Activated naive CD4-positive, alpha-beta T cell treated with anti-CD3 and anti-CD28 coated beads, Interleukin-2, amount 50 U/mL, for 24 hours (primary cell): ENCODE results near the gene ATR.

Source experiments
- H3K27ac Mint-ChIP-seq: one replicate; pipeline ENCODE4 v1.8.0; 2021; ENCODE audit warnings: mild to moderate bottlenecking, mixed read lengths
- H3K27me3 Mint-ChIP-seq: one replicate; pipeline ENCODE4 v1.8.0; 2021; ENCODE audit warnings: mixed read lengths
- H3K36me3 Mint-ChIP-seq: one replicate; pipeline ENCODE4 v1.8.0; 2021; ENCODE audit warnings: mixed read lengths
- H3K4me1 Mint-ChIP-seq: one replicate; pipeline ENCODE4 v1.8.0; 2021; ENCODE audit warnings: mixed read lengths
- H3K4me3 Mint-ChIP-seq: one replicate; pipeline ENCODE4 v1.8.0; 2021; ENCODE audit warnings: mild to moderate bottlenecking, mixed read lengths
- H3K9me3 Mint-ChIP-seq: one replicate; pipeline ENCODE4 v1.8.0; 2021; ENCODE audit warnings: mixed read lengths

Gene ATR

GRCh38 chr3:142502187-142502985 is 76.1 kb downstream of the ATR start:
- Mint-ChIP-seq H3K27ac (no peak overlapping the region), H3K27me3 (no peaks in the 10 kb centered on the region), H3K4me3 (no peak overlapping the region), H3K9me3 (no peaks in the 10 kb centered on the region), H3K36me3 (peaks cover 36% of the 10 kb centered on the region), H3K4me1 (peaks cover 28% of the 10 kb centered on the region)

- peaks cover 37% of the 10 kb centered on the region for H3K36me3 Mint-ChIP-seq
- no peaks in the 10 kb centered on the region for H3K27me3 Mint-ChIP-seq
- H3K4me3 Mint-ChIP-seq, result no peak overlapping the region
- no peaks in the 10 kb centered on the region for H3K9me3 Mint-ChIP-seq
- H3K27ac Mint-ChIP-seq, result peak overlapping the region; percentile 46
- H3K4me1 Mint-ChIP-seq, result peaks cover 24% of the 10 kb centered on the region
Observed at GRCh38 chr3:142501004-142501926, 77.3 kb downstream of the ATR start.

- H3K4me1 Mint-ChIP-seq, result peaks cover 19% of the 10 kb centered on the region
- no peaks in the 10 kb centered on the region for H3K27me3 Mint-ChIP-seq
- H3K9me3 Mint-ChIP-seq, result no peaks in the 10 kb centered on the region
- H3K27ac Mint-ChIP-seq, result no peak overlapping the region
- no peak overlapping the region for H3K4me3 Mint-ChIP-seq
- peaks cover 33% of the 10 kb centered on the region for H3K36me3 Mint-ChIP-seq
Observed at GRCh38 chr3:142500211-142500610, 78.3 kb downstream of the ATR start.

- Mint-ChIP-seq H3K27ac (peak overlapping the region; percentile 87), H3K36me3 (peaks cover 41% of the 10 kb centered on the region), H3K4me3 (peak overlapping the region; percentile 11), H3K27me3 (no peaks in the 10 kb centered on the region), H3K9me3 (no peaks in the 10 kb centered on the region), H3K4me1 (peaks cover 19% of the 10 kb centered on the region)
Observed at GRCh38 chr3:142498397-142499180, 79.9 kb downstream of the ATR start.

- Mint-ChIP-seq H3K9me3 (no peaks in the 10 kb centered on the region), H3K27ac (peak overlapping the region; percentile 90), H3K4me3 (no peak overlapping the region), H3K27me3 (no peaks in the 10 kb centered on the region), H3K36me3 (peaks cover 39% of the 10 kb centered on the region), H3K4me1 (peaks cover 19% of the 10 kb centered on the region)
Observed at GRCh38 chr3:142497729-142498128, 80.8 kb downstream of the ATR start.

GRCh38 chr3:142495103-142495502 is 83.4 kb downstream of the ATR start:
- Mint-ChIP-seq H3K27ac (no peak overlapping the region), H3K9me3 (no peaks in the 10 kb centered on the region), H3K4me3 (no peak overlapping the region), H3K4me1 (peaks cover 14% of the 10 kb centered on the region), H3K36me3 (peaks cover 45% of the 10 kb centered on the region), H3K27me3 (no peaks in the 10 kb centered on the region)

GRCh38 chr3:142492184-142492583 is 86.3 kb downstream of the ATR start:
- no peak overlapping the region for H3K27ac Mint-ChIP-seq
- H3K4me3 Mint-ChIP-seq, result no peak overlapping the region
- H3K27me3 Mint-ChIP-seq, result no peaks in the 10 kb centered on the region
- H3K4me1 Mint-ChIP-seq, result no peaks in the 10 kb centered on the region
- peaks cover 53% of the 10 kb centered on the region for H3K36me3 Mint-ChIP-seq
- H3K9me3 Mint-ChIP-seq, result no peaks in the 10 kb centered on the region

GRCh38 chr3:142489572-142490323 is 88.8 kb downstream of the ATR start:
- no peaks in the 10 kb centered on the region for H3K9me3 Mint-ChIP-seq
- no peak overlapping the region for H3K4me3 Mint-ChIP-seq
- H3K36me3 Mint-ChIP-seq, result peaks cover 57% of the 10 kb centered on the region
- H3K4me1 Mint-ChIP-seq, result no peaks in the 10 kb centered on the region
- no peak overlapping the region for H3K27ac Mint-ChIP-seq
- H3K27me3 Mint-ChIP-seq, result no peaks in the 10 kb centered on the region

GRCh38 chr3:142484912-142485435 is 93.6 kb downstream of the ATR start:
- H3K27ac Mint-ChIP-seq, result peak overlapping the region; percentile 52
- H3K9me3 Mint-ChIP-seq, result no peaks in the 10 kb centered on the region
- no peak overlapping the region for H3K4me3 Mint-ChIP-seq
- H3K36me3 Mint-ChIP-seq, result peaks cover 51% of the 10 kb centered on the region
- no peaks in the 10 kb centered on the region for H3K27me3 Mint-ChIP-seq
- H3K4me1 Mint-ChIP-seq, result no peaks in the 10 kb centered on the region

- H3K36me3 Mint-ChIP-seq, result peaks cover 39% of the 10 kb centered on the region
Observed at GRCh38 chr3:142481196-142481595, 97.3 kb downstream of the ATR start.

GRCh38 chr3:142470826-142471225 is 107.7 kb downstream of the ATR start:
- Mint-ChIP-seq H3K27me3 (no peaks in the 10 kb centered on the region), H3K36me3 (peaks cover 16% of the 10 kb centered on the region), H3K27ac (peak overlapping the region; percentile 43), H3K4me3 (no peak overlapping the region), H3K4me1 (no peaks in the 10 kb centered on the region), H3K9me3 (no peaks in the 10 kb centered on the region)

More at GRCh38 chr3:142481196-142481595, 97.3 kb downstream of the ATR start:
- Mint-ChIP-seq H3K4me3 (no peak overlapping the region), H3K4me1 (no peaks in the 10 kb centered on the region), H3K27ac (no peak overlapping the region), H3K9me3 (peaks cover 5% of the 10 kb centered on the region), H3K27me3 (no peaks in the 10 kb centered on the region)

GRCh38 chr3:142468456-142468855 is 110.1 kb downstream of the ATR start:
- H3K4me1 Mint-ChIP-seq, result no peaks in the 10 kb centered on the region
- no peak overlapping the region for H3K4me3 Mint-ChIP-seq
- peaks cover 12% of the 10 kb centered on the region for H3K36me3 Mint-ChIP-seq
- H3K9me3 Mint-ChIP-seq, result no peaks in the 10 kb centered on the region
- no peaks in the 10 kb centered on the region for H3K27me3 Mint-ChIP-seq
- H3K27ac Mint-ChIP-seq, result no peak overlapping the region

GRCh38 chr3:142467768-142468167 is 110.8 kb downstream of the ATR start:
- H3K36me3 Mint-ChIP-seq, result peaks cover 9% of the 10 kb centered on the region
- no peak overlapping the region for H3K4me3 Mint-ChIP-seq
- H3K27ac Mint-ChIP-seq, result no peak overlapping the region
- no peaks in the 10 kb centered on the region for H3K27me3 Mint-ChIP-seq
- no peaks in the 10 kb centered on the region for H3K9me3 Mint-ChIP-seq
- no peaks in the 10 kb centered on the region for H3K4me1 Mint-ChIP-seq

GRCh38 chr3:142460689-142461088 is 117.8 kb downstream of the ATR start:
- no peaks in the 10 kb centered on the region for H3K27me3 Mint-ChIP-seq
- H3K27ac Mint-ChIP-seq, result no peak overlapping the region
- peaks cover 10% of the 10 kb centered on the region for H3K36me3 Mint-ChIP-seq
- H3K4me3 Mint-ChIP-seq, result no peak overlapping the region
- no peaks in the 10 kb centered on the region for H3K9me3 Mint-ChIP-seq
- no peaks in the 10 kb centered on the region for H3K4me1 Mint-ChIP-seq
